Measurements from ENCODE around the gene ARPC5.
A peak's percentile ranks its signal among the peaks of the same experiment; 100 is the strongest.

Gene ARPC5

GRCh38 chr1:183584147-183584546 is 51.4 kb downstream of the ARPC5 start:
- DNase-seq = no peak

GRCh38 chr1:183583466-183583865 is 52.1 kb downstream of the ARPC5 start:
- DNase-seq = no peak

- no peak for DNase-seq
Measured at GRCh38 chr1:183582021-183582713, 53.4 kb downstream of the ARPC5 start.

- DNase-seq = peak; percentile 50
Measured at GRCh38 chr1:183580281-183580682, 55.3 kb downstream of the ARPC5 start.

- no peak for DNase-seq
Measured at GRCh38 chr1:183578856-183579255, 56.7 kb downstream of the ARPC5 start.

- no peak for DNase-seq
Measured at GRCh38 chr1:183577897-183578465, 57.6 kb downstream of the ARPC5 start.

GRCh38 chr1:183576537-183576936 is 59.0 kb downstream of the ARPC5 start:
- DNase-seq = no peak

GRCh38 chr1:183575606-183576005 is 60.0 kb downstream of the ARPC5 start:
- DNase-seq = no peak

- no peak for DNase-seq
Measured at GRCh38 chr1:183572721-183573120, 62.9 kb downstream of the ARPC5 start.

- no peak for DNase-seq
Measured at GRCh38 chr1:183571678-183572268, 63.8 kb downstream of the ARPC5 start.
